HG03457 (cell line): ENCODE measurements around the gene LARGE1.

Source experiments
- ATAC-seq: cut with Tn5 transposase; IDR thresholded peaks from one replicate; pipeline ENCODE4 v1.9.1; 2021; ENCODE audit warnings: moderate number of reproducible peaks; ENCODE audit not compliant: unreplicated experiment

The LARGE1 gene

DNA sequence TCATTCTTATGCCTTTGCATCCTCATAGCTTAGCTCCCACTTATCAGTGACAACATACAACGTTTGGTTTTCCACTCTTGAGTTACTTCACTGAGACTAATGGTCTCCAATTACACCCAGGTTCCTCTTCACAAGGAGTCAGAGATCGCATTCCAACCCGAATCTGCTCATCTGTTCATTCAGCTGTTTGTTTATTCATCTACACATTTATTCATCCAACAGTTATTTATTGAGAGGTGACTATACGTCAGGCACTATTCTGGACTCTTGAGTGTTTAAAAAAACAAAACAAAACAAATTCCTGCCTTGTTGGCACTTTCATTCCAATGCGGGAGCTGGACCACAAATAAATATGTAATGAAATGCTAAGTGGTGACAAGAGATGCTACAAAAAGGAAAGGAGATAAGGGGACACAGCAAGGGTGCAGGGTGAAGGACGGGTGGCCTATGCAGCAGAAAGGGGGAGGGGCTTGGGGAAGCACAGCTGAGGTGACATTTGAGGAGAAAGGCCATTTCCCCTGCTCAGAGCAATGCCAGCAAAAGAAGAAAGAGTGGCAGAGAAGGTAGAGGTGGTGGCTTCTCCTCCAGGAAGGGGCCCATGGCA lies 468.3 kb downstream of the LARGE1 start:
- ATAC-seq: no peak

DNA sequence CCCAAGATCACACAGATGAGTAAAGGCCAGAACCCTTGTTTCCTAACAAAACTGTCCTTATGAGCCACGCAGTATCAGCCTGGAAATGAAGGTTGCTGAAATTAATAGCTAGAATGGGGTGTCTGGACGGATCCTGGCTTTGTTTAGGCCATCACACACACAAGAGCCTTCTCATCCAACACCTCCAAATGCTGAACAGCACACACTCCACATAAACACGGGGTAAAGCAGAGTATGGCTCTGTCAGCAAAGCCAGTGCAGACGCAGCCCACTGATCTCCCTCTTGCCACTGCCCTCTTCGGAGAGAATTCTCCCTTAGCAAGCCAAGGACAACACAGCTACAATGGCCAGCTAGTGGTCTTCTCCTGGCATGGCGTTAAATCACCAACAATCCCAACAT lies 469.5 kb downstream of the LARGE1 start:
- no peak for ATAC-seq

DNA sequence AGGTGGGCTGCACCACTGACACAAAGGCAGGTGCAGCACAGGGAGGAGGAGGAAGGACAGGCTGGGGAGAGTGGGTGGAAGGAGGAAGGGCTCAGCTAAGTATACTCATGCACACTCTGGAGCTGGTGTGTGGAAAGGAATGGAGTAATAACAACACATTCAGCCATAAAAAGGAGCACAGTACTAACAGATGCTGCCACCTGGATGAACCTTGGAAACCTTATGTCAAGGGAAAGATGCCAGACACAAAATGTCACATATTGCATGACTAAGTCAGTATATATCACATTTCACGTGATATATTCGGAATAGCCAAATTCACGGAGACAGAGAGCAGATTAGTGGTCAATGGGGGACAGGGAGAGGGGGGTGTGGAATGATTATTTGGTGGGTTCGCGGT lies 472.5 kb downstream of the LARGE1 start:
- no peak for ATAC-seq

DNA sequence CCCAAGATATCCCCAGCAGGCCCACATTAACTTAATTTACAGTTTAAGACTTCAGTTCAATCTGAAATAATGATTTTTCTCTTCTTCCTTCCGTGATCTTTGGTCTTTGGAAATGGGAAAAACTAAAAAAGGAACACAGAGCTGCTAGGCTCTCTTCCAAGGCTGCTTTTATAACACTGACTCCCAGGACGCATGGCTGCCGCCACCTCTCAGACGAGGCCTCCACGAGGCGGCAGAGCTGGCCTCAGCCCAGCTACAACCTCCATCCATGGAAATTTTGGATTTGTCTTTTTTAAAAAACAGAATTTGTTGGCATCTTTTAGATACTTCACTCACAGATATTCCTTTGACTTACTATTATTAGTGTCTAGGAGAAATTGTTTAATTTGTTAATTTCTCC lies 476.6 kb downstream of the LARGE1 start:
- ATAC-seq: no peak

DNA sequence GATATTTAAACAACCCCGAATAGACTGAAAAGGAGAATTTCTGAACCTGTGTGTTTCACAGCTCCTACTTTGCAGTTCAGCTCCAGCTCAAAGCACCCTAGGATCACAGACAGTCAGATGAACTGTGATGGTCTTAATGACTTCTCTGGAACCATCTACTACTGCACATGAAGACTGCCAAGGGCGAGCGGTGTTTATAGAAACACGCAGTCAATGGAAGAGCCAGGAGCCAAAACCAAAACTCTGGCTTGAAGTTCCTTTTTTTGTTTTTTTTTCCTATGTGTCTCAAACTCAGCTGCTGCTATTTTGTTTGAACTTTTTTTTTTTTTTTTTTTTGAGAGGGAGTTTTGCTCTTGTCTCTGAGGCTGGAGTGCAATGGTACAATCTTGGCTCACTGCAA lies 479.5 kb downstream of the LARGE1 start:
- ATAC-seq: no peak

- ATAC-seq: no peak
Measured at GRCh38 chr22:33438273-33438672, 482.0 kb downstream of the LARGE1 start.

DNA sequence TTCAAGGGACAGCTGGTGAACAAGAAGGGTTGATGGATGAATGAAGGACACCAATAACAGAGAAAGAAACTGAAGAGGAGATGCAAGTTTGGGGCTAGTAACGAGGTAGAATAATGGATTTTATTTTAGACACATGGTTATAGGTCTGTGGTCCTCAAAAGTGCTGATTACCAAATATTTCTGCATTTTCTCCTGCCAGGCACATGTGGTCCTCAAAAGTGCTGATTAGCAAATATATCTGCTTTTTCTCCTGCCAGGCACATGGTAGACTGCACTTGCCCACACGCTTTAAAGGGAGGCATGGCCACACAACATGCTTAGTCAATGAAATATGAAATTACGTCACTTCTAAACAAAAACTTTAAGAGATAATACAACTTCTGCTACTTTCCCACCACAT lies 489.0 kb downstream of the LARGE1 start:
- no peak for ATAC-seq

DNA sequence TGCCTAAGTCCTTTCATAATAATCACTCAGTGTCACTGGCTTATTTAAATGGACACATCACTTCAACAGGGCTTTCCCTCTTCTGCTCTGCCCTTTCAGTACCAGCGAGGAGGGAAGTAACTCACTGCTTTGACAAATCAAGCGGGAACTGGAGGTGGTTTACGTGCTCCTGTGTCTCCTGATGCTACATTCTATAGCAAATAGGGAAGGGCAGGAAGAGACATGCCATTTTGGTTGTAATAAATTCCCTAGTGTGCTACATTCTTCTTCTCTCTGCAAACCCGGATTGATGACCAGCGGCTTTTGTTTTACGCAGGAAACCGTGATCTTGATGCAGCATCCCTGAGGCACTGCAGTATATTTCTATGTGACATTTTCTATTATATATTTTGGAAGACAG lies 491.0 kb downstream of the LARGE1 start:
- ATAC-seq: no peak

- ATAC-seq: no peak
Measured at GRCh38 chr22:33427461-33427860, 492.8 kb downstream of the LARGE1 start.

- no peak for ATAC-seq
Measured at GRCh38 chr22:33426451-33426850, 493.8 kb downstream of the LARGE1 start.

DNA sequence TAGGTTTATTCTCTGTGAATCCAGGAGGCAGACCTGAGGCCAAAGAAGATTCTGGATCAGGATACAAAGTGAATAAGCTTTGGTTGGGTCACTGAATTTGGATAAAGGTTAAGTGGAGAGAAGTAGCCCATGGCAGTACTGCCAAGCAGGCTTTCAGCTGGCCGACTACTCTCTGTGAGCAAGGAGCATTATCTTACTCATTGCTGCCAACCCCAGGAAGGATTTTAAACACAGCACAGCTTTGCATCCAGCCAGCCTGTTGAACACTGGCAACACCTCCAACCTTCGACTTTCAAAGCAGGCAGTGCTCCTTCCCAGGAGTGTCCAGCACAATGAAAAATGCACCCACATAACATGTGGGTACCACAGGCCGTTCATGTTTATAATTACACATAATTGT lies 498.4 kb downstream of the LARGE1 start:
- no peak for ATAC-seq

- no peak for ATAC-seq
Measured at GRCh38 chr22:33418484-33418883, 501.8 kb downstream of the LARGE1 start.

GRCh38 chr22:33415401-33415800 lies 504.9 kb downstream of the LARGE1 start:
- no peak for ATAC-seq

DNA sequence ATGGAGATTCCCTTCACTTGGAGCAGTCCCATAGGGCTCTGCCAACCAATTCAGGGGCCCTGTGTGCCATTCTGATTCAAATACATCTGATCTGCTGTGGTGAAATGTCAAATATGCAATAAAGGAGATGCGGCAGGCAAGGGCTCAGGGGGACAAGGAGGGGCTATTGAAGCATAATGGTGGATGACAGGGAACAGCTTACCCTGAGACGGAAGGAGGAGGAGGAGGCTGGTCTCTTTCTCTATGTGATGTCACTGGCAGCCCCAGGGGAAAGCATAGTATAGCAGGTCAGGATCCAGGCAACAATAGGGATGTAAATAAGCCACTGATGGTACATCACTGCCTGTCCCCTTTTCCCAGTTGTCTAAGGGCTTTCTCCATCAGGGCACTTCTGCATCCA lies 511.2 kb downstream of the LARGE1 start:
- no peak for ATAC-seq

DNA sequence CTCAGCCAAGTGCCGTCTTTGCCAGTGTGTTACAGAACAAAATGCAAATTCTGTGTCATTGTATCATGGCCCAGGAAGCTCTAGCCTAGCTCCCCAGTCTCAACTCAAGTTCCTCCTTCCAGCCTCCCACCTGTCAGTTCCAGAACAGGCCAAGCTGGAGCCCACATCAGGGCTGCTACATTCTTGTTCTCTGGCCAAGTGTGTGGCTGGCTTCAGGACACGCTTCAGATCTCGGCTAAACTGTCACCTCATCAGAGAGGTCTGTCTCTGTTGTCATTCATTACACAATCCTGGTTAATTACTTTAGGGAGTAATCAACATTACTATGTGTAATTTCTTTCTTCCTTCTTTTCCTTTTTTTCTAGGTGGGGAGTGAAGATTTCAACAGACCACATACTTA lies 515.1 kb downstream of the LARGE1 start:
- no peak for ATAC-seq

DNA sequence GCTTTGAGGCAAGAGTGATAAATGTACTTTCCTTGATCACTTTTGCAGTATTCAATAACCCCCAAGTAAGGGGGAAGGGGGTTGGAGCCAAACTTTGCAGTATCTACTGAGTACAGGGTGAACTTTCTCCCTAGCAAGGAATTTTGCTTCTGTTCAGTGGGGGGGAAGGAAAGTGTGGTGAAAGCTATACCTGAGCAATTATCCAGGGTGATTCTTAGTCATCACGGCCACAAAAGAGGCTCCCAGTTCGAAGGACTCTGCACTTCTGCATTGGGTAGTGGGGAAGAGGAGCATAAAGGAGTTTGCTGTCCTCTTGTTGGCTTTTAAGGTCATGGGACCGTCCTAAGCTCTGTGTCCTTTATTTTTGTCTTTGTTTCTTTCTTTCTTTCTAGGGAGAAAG lies 515.6 kb downstream of the LARGE1 start:
- no peak for ATAC-seq

DNA sequence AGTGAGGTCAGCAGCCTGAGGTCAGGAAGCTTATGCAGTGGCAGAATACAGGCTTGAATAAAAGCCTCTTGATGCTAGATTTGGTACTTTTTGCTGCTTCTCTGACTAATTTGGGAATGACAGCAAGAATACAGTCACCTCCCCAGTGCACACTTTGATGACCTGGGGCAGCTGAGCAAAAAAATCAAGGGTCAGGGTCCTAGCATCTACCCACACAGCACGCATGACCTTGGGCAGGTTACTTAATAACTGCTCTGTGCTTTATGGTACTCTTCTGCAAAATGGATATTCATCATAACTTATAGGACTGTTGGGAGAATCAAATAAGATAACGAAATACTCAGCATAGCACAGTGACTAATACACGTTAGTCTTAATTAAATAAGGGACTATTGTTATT lies 518.0 kb downstream of the LARGE1 start:
- no peak for ATAC-seq

GRCh38 chr22:33401291-33401690 lies 519.0 kb downstream of the LARGE1 start:
- no peak for ATAC-seq

DNA sequence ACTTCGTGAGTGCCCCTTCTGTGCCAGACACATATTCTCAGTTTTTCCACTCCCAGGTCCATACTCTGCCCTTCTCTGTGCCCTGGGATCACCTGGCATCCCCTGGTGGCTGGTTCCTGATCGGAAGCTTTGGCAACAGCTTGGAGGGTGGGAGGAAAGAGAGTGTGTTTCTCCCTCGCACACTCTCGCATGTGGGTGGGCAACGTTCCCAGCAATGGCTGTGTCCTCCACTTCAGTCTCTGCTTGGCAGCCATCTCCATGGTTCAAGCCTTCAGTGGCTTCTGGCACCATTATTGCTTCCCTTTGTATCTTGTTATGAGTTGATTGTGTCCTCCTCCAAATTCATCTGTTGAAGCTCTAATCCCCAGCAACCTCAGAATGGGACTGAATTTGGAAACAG lies 519.4 kb downstream of the LARGE1 start:
- ATAC-seq: no peak

GRCh38 chr22:33400061-33400840 lies 520.0 kb downstream of the LARGE1 start:
- ATAC-seq: no peak

DNA sequence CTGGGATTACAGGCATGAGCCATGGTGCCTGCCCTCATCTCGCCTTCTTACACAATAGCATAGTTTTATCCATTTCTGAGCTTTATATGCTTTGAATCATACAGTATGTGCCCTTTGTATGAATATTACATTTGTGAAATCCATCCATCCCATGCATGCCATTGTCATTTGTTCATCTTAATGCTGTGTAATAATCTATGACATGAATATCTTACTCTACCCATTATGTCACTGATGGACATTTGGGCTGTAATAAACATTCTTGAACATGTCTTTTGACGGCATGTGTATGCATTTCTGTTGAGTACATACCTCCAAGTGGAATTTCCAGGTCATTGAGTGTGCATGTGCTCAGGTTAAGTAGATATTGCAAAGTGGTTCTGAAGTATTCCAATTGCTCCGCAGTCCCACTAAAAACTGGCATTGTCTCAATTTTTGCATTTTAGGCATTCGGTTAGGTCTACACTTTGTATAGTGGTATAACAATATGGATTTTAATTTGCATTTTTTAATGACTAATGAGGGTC lies 522.8 kb downstream of the LARGE1 start:
- ATAC-seq: no peak

DNA sequence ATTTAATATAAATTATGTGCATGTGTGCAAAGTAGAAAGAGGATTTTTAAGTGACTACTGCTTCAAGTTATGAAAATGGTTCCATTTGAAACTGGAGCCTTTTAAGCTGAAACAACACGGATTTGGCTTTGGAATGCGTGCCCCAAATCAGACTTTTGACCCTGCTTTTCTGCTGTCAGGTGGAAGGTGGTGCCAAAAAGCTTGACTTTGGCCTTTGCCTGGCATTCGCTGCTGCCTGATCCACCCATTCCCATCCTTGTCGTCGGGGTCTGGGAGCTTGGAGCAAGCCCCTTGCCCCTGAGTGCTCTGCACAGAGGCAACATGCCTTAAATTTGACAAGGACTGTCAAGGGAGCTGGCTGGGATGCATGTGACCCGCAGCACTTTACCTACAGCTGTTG lies 526.8 kb downstream of the LARGE1 start:
- ATAC-seq: no peak

DNA sequence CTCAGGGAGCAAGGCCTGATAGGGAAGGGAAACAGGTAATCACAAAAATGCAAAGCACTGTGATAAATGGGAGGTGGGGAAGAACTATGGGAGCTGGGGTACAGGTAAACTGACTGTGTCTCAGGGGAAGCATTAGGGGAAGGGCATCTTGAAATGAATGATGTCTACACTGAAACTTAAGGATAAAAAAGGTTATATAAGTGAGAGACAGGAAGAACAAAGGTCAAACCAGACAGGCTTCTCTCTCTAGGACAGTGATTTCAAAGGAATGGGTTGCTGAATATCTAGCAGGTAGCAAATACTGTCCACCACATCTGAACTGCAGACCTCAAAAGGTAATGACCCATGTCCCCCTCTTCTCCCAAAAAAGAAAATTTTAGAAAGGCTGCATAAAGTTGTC lies 529.0 kb downstream of the LARGE1 start:
- ATAC-seq: no peak
